GM18520 (cell line): ENCODE data around the gene GAST.
"Not testable (repeated sequence)": the region's sequence is repeated elsewhere in the genome, so short reads cannot be mapped to it uniquely, and the experiment has no call there.

ENCODE experiments used
- ATAC-seq: cut with Tn5 transposase; IDR thresholded peaks from one replicate; pipeline ENCODE4 v1.9.1; 2021; ENCODE audit not compliant: unreplicated experiment

Gene GAST

GRCh38 chr17:41683441-41684007 is 28.6 kb upstream of the GAST start:
- no peak for ATAC-seq

GRCh38 chr17:41684035-41684434 is 28.1 kb upstream of the GAST start:
- ATAC-seq, result no peak

GRCh38 chr17:41685753-41686152 is 26.4 kb upstream of the GAST start:
- not testable (repeated sequence) for ATAC-seq

- no peak for ATAC-seq
Measured at GRCh38 chr17:41686281-41686680, 25.9 kb upstream of the GAST start.

- no peak for ATAC-seq
Measured at GRCh38 chr17:41687828-41688640, 24.1 kb upstream of the GAST start.

GRCh38 chr17:41688641-41689496 is 23.3 kb upstream of the GAST start, which contains the start of gene EIF1:
TSS of gene EIF1 (plus strand) at chr17:41688885. CDS start at chr17:41689039, 154 bp downstream.
- peak; percentile 60 for ATAC-seq

- no peak for ATAC-seq
Measured at GRCh38 chr17:41689497-41690299, 22.4 kb upstream of the GAST start.

- no peak for ATAC-seq
Measured at GRCh38 chr17:41690497-41690896, 21.6 kb upstream of the GAST start.

- ATAC-seq, result no peak
Measured at GRCh38 chr17:41691031-41691777, 20.9 kb upstream of the GAST start.

- no peak for ATAC-seq
Measured at GRCh38 chr17:41692722-41693521, 19.2 kb upstream of the GAST start.

- no peak for ATAC-seq
Measured at GRCh38 chr17:41695134-41695661, 16.9 kb upstream of the GAST start.

- ATAC-seq, result no peak
Measured at GRCh38 chr17:41695954-41696757, 16.0 kb upstream of the GAST start.

- no peak for ATAC-seq
Measured at GRCh38 chr17:41697122-41697962, 14.8 kb upstream of the GAST start.

- ATAC-seq, result not testable (repeated sequence)
Measured at GRCh38 chr17:41700843-41701242, 11.3 kb upstream of the GAST start.

GRCh38 chr17:41702712-41703111 is 9.4 kb upstream of the GAST start:
- no peak for ATAC-seq

GRCh38 chr17:41705271-41705991 is 6.7 kb upstream of the GAST start:
- ATAC-seq, result no peak
